A673 (cell line): Measurements from ENCODE around the gene ANKK1.

ENCODE experiments used
- CTCF ChIP-seq: fragments of 300-800, 200-600 bp; sonication (generic); conservative IDR thresholded peaks from 2 replicates; pipeline ENCODE4 v1.5.1; 2017; ENCODE audit warnings: low read depth, mild to moderate bottlenecking, antibody characterized with exemption, low read length, moderate library complexity, mixed read lengths
- EZH2 ChIP-seq: fragments of 200-600 bp; sonication (generic); IDR thresholded peaks from 2 replicates; pipeline ENCODE4 v1.6.1; 2017; ENCODE audit warnings: borderline replicate concordance, low read depth, mild to moderate bottlenecking, mixed read lengths, antibody characterized with exemption, low read length; ENCODE audit not compliant: poor library complexity, severe bottlenecking

GRCh38 chr11:113373981-113374560 lies 13.5 kb upstream of the ANKK1 start:
- TF ChIP-seq CTCF (no peak), EZH2 (no peak)
